Fibroblast of lung (primary cell): ENCODE measurements around the gene CALM1.

Experiments used
- EZH2 ChIP-seq: IDR thresholded peaks from 2 replicates; pipeline ENCODE4 v1.5.1; 2012; ENCODE audit warnings: low read length, control low read depth, mild to moderate bottlenecking; ENCODE audit errors: missing control alignments
- TF ChIP-seq, protein P1 (sequence below), 2 donors: IDR thresholded peaks in 1 of 2; conservative IDR thresholded peaks in 1 of 2; 1 replicate in 1 of 2; 2 replicates in 1 of 2; pipeline ENCODE4 v1.5.1; 2011 to 2012; ENCODE audit warnings: low read length in 2 of 2, control low read depth in 1 of 2, inconsistent platforms in 1 of 2, low read depth in 1 of 2, mild to moderate bottlenecking in 1 of 2

- TF ChIP-seq, protein P1, sequence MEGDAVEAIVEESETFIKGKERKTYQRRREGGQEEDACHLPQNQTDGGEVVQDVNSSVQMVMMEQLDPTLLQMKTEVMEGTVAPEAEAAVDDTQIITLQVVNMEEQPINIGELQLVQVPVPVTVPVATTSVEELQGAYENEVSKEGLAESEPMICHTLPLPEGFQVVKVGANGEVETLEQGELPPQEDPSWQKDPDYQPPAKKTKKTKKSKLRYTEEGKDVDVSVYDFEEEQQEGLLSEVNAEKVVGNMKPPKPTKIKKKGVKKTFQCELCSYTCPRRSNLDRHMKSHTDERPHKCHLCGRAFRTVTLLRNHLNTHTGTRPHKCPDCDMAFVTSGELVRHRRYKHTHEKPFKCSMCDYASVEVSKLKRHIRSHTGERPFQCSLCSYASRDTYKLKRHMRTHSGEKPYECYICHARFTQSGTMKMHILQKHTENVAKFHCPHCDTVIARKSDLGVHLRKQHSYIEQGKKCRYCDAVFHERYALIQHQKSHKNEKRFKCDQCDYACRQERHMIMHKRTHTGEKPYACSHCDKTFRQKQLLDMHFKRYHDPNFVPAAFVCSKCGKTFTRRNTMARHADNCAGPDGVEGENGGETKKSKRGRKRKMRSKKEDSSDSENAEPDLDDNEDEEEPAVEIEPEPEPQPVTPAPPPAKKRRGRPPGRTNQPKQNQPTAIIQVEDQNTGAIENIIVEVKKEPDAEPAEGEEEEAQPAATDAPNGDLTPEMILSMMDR (conservative IDR thresholded peaks at IDR 0.05 in 1 of 2, IDR thresholded peaks at IDR 0.05 in 1 of 2; ENCODE audit: low read depth in 1 of 2, low read length in 2 of 2): peak in 1 of 2 donors; percentile 13
- TF ChIP-seq EZH2: no peak
These were observed 13.6 kb upstream of the CALM1 start for GRCh38 chr14:90383126-90383730.
